Neuron (in vitro differentiated cells): ENCODE measurements around the gene NCF2.
A peak's percentile ranks its signal among the peaks of the same experiment; 100 is the strongest.

ENCODE experiments used
- H2AFZ ChIP-seq: one replicate; pipeline ENCODE4 v1.6.1; 2013; ENCODE audit warnings: low read depth, mild to moderate bottlenecking, inconsistent platforms, low read length, moderate library complexity
- H3K27me3 ChIP-seq: one replicate; pipeline ENCODE4 v1.6.1; 2013; ENCODE audit warnings: low read length; ENCODE audit not compliant: insufficient read depth
- H3K36me3 ChIP-seq: one replicate; pipeline ENCODE4 v1.6.1; 2013; ENCODE audit warnings: low read length; ENCODE audit not compliant: insufficient read depth
- H3K4me1 ChIP-seq: one replicate; pipeline ENCODE4 v1.6.1; 2013; ENCODE audit warnings: low read length; ENCODE audit not compliant: insufficient read depth
- H3K4me3 ChIP-seq: 2 replicates; pipeline ENCODE4 v1.5.1; 2013; ENCODE audit warnings: mild to moderate bottlenecking, low read length, moderate library complexity
- H3K9me3 ChIP-seq: one replicate; pipeline ENCODE4 v1.6.1; 2013; ENCODE audit warnings: low read length

The NCF2 gene

GRCh38 chr1:183590244-183591191 lies at the start of gene NCF2:
Gene NCF2, minus strand, starts transcription at chr1:183590459. Its CDS starts 130 bp downstream, at chr1:183590329.
- no peaks in the 10 kb centered on the region for H3K4me1 ChIP-seq
- H3K36me3 ChIP-seq, result no peaks in the 10 kb centered on the region
- no peaks in the 10 kb centered on the region for H3K9me3 ChIP-seq
- H3K4me3 ChIP-seq, result no peak within 1 kb of the TSS
- peaks cover 3% of the 10 kb centered on the region for H3K27me3 ChIP-seq
- no peak within 1 kb of the TSS for H2AFZ ChIP-seq

GRCh38 chr1:183638649-183639387 lies 48.6 kb upstream of the NCF2 start:
- H3K9me3 ChIP-seq, result no peaks in the 10 kb centered on the region
- H3K4me3 ChIP-seq, result no peak overlapping the region
- peaks cover 23% of the 10 kb centered on the region for H3K4me1 ChIP-seq
- no peaks in the 10 kb centered on the region for H3K36me3 ChIP-seq
- H3K27me3 ChIP-seq, result no peaks in the 10 kb centered on the region
- no peak overlapping the region for H2AFZ ChIP-seq

- Histone ChIP-seq H3K9me3 (no peaks in the 10 kb centered on the region), H3K4me3 (peak overlapping the region; percentile 74), H3K36me3 (no peaks in the 10 kb centered on the region), H2AFZ (peak overlapping the region; percentile 7), H3K27me3 (no peaks in the 10 kb centered on the region), H3K4me1 (peaks cover 42% of the 10 kb centered on the region)
These were observed 46.5 kb upstream of the NCF2 start for GRCh38 chr1:183636783-183637182.

GRCh38 chr1:183636334-183636682 lies 46.0 kb upstream of the NCF2 start:
- H3K36me3 ChIP-seq, result no peaks in the 10 kb centered on the region
- no peaks in the 10 kb centered on the region for H3K9me3 ChIP-seq
- peak overlapping the region; percentile 7 for H2AFZ ChIP-seq
- peak overlapping the region; percentile 74 for H3K4me3 ChIP-seq
- no peaks in the 10 kb centered on the region for H3K27me3 ChIP-seq
- H3K4me1 ChIP-seq, result peaks cover 45% of the 10 kb centered on the region

GRCh38 chr1:183635606-183636333 lies 45.5 kb upstream of the NCF2 start, which contains the start of gene ARPC5:
Gene ARPC5, minus strand, starts transcription at chr1:183635783. Its CDS starts 124 bp downstream, at chr1:183635659.
- Histone ChIP-seq H3K9me3 (no peaks in the 10 kb centered on the region), H3K27me3 (no peaks in the 10 kb centered on the region), H3K4me3 (peak within 1 kb of the TSS; percentile 74), H3K36me3 (peaks cover 3% of the 10 kb centered on the region), H3K4me1 (peaks cover 45% of the 10 kb centered on the region), H2AFZ (peak within 1 kb of the TSS; percentile 84)

GRCh38 chr1:183635099-183635605 lies 44.9 kb upstream of the NCF2 start:
- H3K36me3 ChIP-seq, result peaks cover 9% of the 10 kb centered on the region
- peak overlapping the region; percentile 74 for H3K4me3 ChIP-seq
- H3K4me1 ChIP-seq, result peaks cover 45% of the 10 kb centered on the region
- no peaks in the 10 kb centered on the region for H3K27me3 ChIP-seq
- peak overlapping the region; percentile 84 for H2AFZ ChIP-seq
- H3K9me3 ChIP-seq, result no peaks in the 10 kb centered on the region

- Histone ChIP-seq H3K27me3 (no peaks in the 10 kb centered on the region), H3K4me1 (peaks cover 45% of the 10 kb centered on the region), H3K4me3 (peak overlapping the region; percentile 74), H3K36me3 (peaks cover 14% of the 10 kb centered on the region), H2AFZ (peak overlapping the region; percentile 84), H3K9me3 (no peaks in the 10 kb centered on the region)
These were observed 44.3 kb upstream of the NCF2 start for GRCh38 chr1:183634429-183635065.

- no peaks in the 10 kb centered on the region for H3K9me3 ChIP-seq
- H3K27me3 ChIP-seq, result no peaks in the 10 kb centered on the region
- H3K4me3 ChIP-seq, result peak overlapping the region; percentile 74
- H3K4me1 ChIP-seq, result peaks cover 45% of the 10 kb centered on the region
- peaks cover 21% of the 10 kb centered on the region for H3K36me3 ChIP-seq
- no peak overlapping the region for H2AFZ ChIP-seq
These were observed 43.6 kb upstream of the NCF2 start for GRCh38 chr1:183633676-183634343.

GRCh38 chr1:183632964-183633363 lies 42.7 kb upstream of the NCF2 start:
- H3K27me3 ChIP-seq, result no peaks in the 10 kb centered on the region
- H3K9me3 ChIP-seq, result no peaks in the 10 kb centered on the region
- H3K4me1 ChIP-seq, result peaks cover 45% of the 10 kb centered on the region
- H3K36me3 ChIP-seq, result peaks cover 28% of the 10 kb centered on the region
- no peak overlapping the region for H2AFZ ChIP-seq
- H3K4me3 ChIP-seq, result peak overlapping the region; percentile 74

GRCh38 chr1:183632114-183632513 lies 41.9 kb upstream of the NCF2 start:
- no peak overlapping the region for H2AFZ ChIP-seq
- H3K4me3 ChIP-seq, result no peak overlapping the region
- peaks cover 33% of the 10 kb centered on the region for H3K36me3 ChIP-seq
- H3K9me3 ChIP-seq, result no peaks in the 10 kb centered on the region
- no peaks in the 10 kb centered on the region for H3K27me3 ChIP-seq
- H3K4me1 ChIP-seq, result peaks cover 37% of the 10 kb centered on the region

GRCh38 chr1:183630748-183631147 lies 40.5 kb upstream of the NCF2 start:
- H3K9me3 ChIP-seq, result no peaks in the 10 kb centered on the region
- no peaks in the 10 kb centered on the region for H3K27me3 ChIP-seq
- H3K36me3 ChIP-seq, result peaks cover 37% of the 10 kb centered on the region
- peaks cover 28% of the 10 kb centered on the region for H3K4me1 ChIP-seq
- H3K4me3 ChIP-seq, result no peak overlapping the region
- H2AFZ ChIP-seq, result no peak overlapping the region

GRCh38 chr1:183628537-183628936 lies 38.3 kb upstream of the NCF2 start:
- Histone ChIP-seq H3K4me1 (peaks cover 19% of the 10 kb centered on the region), H2AFZ (no peak overlapping the region), H3K27me3 (no peaks in the 10 kb centered on the region), H3K9me3 (no peaks in the 10 kb centered on the region), H3K4me3 (no peak overlapping the region), H3K36me3 (peaks cover 37% of the 10 kb centered on the region)
